Eye (tissue), 1 donor: Measurements from ENCODE around the gene CRAMP1.
A peak's percentile ranks its signal among the peaks of the same experiment; 100 is the strongest.

Experiments
- DNase-seq: peaks from one replicate; pipeline ENCODE4 v3.0.0-alpha.2; 2015

CRAMP1 gene

DNA sequence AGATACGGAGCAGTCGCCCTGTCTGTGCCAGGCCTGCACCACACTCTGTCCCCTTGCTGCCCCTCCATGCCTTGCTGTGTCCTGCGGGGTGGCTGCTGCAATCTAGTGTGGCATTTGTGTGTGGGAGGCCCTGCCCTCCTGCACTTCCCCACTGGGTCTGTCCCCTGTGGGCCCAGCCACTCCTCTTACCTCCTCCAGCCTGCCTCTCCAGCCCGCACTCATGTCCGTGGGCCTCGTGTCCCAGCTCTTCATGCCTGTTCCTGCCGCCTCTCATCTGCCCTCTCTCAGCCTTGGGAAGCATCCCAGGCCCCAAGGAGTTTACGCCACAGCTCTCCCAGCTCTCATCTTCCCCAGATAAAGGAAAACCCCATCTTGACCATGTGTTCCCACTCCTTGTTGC, 26.6 kb downstream of the CRAMP1 start:
- no peak for DNase-seq

DNA sequence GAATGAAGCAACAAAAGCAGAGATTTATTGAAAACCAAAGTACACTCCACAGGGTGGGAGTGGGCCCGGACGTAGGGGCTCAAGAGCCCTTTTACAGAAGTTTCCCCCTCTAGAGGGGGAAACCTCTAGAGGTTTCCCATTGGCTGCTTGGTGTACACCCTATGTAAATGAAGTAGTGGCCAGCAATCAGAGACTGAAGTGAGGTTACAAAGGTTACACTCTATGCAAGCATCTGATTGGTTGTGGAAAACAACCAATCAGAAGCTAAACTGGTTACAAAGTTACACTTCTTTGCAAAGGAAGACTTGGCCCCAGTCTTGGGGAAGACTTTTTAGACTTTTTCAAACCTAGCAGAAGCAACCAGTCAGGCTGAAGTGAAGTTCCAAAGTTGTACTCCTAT, 27.1 kb downstream of the CRAMP1 start:
- DNase-seq = no peak

DNA sequence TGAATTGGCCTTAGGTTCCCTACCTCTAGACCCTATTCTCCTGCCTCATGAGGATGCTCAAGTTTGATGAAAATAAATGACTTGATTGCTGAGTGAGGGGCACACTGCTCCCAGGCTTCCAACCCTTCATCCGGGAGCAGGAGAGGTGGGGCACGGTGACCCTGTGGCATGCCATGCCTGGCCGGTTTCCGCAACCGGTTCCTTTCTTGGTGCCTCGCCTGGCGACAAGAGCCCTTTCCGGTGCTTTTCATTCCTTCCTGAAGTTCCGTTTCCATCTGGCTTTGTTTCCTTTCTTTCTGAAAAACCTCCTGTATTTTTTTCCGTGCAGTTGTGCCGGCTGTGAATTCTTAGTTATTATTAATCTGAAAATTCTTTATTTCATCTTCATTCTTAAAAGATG, 27.7 kb downstream of the CRAMP1 start:
- no peak for DNase-seq

DNA sequence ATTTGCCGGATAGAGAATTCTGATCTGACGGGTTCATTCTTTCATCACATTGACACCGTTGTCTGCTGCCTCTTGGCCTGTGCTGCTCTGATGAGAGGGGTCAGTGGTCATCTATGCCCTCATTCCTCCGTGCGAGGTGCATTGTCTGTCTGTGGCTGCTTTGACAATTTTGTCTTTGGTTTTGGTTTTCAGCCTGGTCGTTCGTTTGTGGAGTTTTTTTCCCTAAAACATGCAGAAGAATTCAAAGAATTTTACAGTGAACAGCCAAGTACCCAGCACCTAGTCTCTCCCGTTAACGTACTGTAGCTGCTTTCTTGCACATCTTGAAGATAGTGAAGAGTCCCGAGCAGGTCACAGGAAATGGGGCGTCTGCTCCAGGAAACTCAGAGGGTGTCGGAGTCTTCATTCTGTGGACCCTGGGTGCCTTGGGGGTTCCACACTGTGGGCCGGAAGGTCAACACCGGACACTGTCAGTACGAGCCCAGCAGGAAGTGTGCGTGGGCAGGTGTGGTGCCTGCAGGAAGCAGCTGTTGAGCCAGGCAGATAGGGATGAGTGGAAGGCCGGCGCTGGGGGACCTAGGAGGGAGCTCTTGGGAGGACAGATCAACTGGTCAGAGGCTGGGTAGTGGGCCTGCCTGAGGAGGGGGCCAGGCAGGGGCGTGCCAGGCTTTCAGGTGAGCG, 28.2 kb downstream of the CRAMP1 start:
- no peak for DNase-seq

DNA sequence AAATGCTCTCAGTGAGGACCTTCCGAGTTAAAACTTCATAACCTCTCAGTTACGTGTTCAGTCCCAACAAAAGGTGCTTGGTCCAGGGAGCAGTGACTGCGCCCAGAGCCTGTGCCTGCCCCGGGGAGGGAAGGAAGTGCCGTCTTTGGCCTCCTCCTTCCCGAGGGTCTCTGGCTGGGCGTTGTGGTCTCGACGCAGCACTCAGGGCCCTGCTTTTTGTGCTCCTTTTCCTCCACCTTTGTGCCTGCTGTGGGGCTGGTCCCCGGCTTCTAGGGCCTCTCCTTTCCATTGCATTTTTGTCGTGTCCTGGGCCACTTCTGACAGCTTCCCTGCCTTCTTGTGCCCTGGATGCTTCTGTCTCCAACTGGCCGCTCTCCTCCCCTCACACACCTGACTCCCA, 29.1 kb downstream of the CRAMP1 start:
- DNase-seq = no peak

DNA sequence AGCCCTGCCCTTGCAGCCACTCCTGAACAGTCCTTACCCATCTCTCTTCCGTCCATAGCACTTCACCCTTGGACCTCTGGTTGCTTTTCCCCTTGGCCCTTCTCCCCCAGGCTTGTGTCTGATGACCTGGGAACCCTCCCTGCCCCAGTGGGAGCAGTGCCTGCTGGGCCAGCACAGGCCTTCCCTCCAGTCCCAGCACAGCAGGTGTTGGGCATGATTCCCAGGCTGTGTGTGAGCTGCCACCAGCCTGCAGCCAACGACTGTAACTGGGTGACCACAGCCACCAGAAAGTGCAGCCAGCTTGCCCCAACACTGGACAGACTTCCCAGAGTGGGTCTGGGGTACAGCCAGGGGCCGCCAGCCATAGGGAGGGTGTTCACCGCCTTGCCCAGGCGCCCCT, 30.0 kb downstream of the CRAMP1 start:
- no peak for DNase-seq

DNA sequence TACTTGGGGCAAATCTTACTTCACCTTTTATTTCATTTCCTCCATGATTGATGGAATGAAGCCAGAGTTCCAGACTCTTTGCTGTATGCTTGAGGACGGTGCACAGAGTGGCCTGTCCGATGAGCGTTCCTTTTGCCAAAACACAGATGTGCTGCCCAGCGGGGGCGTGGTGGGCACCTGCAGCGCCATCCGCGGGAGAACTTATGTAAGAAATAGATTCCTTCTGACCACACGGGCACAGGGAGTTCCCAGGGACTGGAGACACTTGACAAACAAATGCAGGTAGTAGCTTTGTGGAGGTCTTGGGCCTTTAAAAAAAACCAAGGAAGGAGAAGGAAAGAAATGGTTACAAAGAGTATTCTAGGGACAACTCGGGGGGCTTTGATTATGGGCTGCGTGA, 30.6 kb downstream of the CRAMP1 start:
- no peak for DNase-seq

DNA sequence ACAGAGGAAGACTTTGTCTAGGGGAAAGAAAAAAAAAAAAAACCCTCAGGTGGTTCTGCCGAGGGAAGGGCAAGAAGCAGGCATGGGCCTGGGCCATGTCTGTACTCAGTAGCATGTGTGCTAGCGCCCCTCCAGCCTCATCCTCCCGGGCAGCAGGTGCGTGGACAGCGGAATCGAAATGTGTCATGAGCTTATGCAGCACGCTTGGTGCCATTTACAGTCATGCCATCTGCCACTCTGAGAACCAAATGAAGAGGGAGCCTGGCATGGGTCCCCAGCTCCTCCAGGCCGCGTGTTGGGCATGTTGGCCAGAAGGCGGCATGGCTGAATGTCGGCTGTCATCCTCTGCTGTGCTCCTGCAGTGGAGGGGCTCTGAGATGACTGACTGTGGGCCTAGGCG, 31.4 kb downstream of the CRAMP1 start:
- DNase-seq = no peak

DNA sequence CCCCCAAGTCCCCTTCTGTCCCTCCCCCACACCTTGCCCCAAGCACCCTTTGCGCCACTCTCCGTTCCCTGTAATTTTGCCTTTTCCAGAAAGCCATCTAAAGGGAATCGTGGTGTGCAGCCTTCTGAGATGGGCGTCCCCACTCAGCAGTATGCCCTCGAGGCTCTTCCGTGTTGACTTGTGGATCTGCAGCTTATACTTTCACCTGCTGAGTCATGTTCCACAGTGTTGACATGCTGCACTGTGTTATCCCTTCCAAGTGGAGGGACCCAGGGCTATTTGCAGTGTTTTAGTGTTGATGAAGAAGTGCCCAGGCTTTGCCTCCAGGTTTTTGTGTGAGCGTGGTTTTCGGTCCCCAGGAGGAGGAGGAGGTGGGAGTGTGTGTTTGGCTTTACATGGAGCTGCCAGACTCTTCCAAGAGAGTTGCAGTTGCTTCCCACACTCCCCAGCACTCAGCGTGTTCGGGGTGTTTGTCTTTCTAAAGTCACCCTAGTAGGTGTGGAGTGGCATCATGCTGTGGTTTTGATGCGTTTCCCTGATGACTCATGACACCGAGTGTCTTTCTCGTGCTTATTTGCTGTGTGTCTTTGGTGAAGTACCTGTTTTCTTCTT, 33.9 kb downstream of the CRAMP1 start:
- DNase-seq = peak; percentile 3

DNA sequence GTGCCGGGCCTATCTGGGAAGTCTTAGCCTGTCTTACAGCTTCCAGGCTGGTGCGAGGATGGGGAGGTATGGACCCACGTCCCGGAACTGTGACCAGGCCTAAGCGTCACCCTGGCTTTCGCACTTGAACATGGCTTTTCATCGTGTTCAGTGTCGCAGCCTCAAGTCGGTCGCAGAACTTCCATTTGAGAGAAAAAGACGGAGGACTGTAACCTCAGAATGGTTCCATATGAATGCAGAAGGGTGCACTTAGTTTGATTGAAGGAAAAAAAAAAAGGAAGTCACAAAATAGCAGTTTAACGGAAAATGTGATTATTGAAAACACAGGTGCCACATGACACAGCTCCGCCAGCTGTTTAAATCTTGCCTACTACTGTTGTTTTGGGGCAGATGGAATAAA, 35.7 kb downstream of the CRAMP1 start:
- DNase-seq = no peak

DNA sequence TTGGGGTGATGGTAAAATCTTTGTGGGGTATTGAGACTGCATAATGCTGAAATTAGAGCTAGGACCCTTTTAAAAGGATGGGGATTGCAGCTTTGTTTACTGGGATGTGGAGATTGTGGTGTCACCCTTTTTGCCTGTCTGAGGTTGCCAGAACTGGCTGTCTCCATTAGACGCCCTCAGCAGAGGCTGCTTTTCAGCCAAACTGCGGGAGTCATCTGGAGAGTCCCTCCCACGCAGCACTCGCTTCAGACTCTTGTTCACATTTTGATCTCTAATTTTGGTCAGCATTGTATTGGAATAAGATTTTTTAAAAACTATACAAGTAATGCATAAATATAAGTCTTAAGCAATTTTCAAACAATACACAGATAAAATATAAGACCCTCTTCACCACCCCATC, 38.0 kb downstream of the CRAMP1 start:
- no peak for DNase-seq

DNA sequence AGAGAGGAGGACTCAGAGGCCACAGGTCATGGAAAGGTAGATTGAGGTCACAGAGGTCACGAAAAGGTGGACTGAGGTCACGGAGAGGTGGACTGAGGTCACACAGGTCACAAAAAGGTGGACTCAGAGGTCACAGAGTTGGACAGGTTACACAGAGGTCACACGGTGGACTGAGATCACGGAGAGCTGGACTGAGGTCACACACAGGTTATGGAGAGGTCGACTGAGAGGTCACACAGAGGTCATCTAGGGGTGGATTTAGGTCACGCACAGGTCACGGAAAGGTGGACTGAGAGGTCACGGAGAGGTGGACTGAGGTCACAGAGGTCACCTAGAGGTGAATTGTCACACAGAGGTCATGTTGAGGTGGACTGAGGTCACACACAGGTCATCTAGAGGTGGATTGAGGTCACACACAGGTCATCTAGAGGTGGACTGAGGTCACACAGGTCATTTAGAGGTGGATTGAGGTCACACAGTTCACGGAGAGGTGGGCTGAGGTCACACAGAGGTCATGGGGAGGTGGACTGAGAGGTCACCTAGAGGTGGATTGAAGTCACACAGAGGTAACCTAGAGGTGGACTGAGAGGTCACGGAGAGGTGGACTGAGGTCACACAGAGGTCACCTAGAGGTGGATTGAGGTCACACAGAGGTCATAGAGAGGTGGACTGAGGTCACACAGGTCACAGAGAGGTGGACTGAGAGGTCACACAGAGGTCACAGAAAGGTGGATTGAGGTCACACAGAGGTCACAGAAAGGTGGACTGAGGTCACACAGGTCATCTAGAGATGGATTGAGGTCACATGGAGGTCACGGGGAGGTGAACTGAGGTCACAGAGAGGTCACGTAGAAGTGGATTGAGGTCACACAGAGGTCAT, 39.2 kb downstream of the CRAMP1 start:
- DNase-seq = peak; percentile 90

DNA sequence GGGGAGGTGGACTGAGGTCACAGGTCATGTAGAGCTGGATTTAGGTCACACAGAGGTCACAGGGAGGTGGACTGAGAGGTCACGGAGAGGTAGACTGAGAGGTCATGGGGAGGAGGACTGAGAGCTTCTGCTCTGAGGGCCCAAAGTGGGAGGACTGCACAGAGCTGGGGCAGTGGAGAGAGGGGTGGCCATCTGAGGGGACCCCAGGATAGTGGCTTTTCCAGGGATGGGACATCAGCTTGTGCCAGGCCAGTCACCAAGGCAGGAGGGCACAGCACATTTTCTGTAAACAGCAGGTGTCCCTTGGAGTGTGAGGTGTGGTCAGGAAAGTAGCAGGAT, 39.8 kb downstream of the CRAMP1 start:
- no peak for DNase-seq

DNA sequence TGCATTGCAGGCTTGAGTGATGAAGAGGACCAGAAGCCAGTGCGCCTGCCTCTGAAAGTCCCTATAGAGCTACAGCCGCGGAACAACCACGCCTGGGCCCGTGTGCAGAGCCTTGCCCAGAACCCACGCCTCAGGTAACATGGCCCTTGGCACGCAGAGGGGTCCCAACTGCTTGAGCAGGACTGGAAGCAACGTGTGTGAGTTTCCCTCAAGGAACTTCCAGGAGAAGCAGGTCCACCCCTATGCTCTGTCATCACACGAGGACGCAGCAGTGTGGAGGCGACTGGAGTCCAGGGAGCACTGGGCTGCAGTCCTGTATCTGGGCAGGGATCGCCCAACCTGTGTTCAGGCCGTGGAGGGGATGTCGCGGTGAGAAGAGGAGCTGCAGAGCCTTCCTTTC, 40.9 kb downstream of the CRAMP1 start:
- no peak for DNase-seq

DNA sequence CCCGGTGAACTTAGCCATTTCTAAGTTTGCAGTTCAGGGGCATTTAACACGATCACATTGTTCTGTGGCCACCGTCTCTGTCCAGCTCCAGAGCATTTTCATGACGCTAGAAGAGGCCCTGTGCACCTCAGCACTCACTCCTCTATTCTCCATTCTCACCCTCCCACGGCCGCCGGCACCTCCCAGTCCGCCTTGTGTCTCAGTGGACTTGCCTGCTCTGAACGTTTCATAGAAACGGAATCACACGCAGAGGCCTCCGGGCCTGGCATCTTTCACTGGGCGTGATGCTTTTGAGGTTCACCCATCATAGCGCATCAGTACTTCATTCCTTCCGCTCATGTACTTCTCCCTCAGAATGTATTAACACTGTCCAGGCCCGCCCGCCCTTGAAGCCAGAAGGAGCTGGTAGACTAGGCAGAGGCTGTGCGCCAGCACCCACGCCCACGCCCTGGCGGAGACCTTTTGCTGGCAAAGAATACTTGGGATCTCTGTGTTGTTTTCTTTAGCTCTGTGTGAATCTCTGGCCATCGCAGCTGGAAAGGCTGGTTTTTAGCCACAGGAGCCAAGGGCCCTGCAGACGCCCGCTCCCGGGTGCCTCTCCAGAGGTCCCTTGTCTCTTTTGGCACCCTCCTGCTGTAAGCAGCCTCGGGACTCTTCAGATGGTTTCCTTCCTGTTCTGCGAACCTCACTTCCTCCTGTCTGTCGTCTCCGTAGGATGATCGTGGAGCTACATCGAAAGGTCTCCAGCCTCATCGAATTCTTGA, 42.5 kb downstream of the CRAMP1 start:
- DNase-seq = no peak

DNA sequence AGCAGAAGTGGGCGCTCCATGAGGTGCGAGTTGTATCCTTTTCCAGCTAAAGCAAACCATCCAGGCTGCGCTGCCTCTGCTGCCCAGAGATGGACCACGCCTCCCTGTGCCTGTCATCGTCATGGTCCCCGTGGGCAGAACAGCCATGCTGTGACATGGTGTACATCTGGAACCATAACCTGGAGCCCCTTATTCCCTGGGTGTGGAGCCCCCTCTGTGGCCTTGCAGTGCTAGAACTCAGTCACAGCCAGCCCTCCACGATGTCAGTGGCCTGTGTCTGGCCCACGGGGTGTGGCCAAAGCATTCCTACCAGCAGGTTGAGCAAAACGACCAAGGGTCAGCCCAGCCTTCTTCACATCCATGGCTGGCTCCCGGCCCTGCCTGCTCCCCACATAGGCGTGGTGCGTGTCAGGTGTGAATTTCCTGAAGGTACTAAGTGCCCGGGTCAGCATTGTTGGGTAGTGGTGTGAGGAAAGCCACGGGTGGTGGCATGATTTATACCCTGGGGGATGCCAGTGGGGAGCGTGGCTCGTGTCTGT, 43.2 kb downstream of the CRAMP1 start:
- DNase-seq = no peak

DNA sequence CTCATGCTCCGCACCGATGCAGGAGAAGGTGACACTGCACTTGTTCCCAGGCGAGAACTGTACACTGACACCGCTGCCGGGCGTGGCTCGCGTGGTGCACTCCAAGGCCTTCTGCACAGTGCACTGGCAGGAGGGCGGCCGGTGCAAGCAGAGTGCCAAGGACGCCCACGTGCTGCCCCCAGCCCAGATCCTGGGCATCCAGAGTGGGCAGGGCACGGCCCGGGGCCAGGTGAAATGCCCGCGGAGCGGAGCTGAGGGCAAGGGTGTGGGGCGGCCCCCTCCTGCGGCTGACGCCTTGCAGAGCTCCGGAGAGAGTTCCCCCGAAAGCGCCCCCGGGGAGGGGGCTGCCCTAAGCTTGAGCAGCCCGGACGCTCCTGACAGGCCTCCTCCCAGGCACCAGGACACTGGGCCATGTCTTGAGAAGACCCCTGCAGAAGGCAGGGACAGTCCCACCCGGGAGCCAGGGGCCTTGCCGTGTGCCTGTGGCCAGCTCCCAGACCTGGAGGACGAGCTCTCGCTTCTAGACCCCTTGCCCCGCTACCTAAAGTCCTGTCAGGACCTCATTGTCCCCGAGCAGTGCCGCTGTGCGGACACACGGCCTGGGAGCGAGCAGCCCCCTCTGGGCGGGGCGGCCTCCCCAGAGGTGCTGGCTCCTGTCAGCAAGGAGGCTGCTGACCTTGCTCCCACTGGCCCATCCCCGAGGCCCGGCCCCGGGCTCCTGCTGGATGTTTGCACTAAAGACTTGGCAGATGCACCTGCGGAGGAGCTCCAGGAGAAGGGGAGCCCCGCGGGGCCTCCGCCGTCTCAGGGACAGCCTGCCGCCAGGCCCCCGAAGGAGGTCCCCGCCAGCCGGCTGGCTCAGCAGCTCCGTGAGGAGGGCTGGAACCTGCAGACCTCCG, 44.0 kb downstream of the CRAMP1 start:
- no peak for DNase-seq

DNA sequence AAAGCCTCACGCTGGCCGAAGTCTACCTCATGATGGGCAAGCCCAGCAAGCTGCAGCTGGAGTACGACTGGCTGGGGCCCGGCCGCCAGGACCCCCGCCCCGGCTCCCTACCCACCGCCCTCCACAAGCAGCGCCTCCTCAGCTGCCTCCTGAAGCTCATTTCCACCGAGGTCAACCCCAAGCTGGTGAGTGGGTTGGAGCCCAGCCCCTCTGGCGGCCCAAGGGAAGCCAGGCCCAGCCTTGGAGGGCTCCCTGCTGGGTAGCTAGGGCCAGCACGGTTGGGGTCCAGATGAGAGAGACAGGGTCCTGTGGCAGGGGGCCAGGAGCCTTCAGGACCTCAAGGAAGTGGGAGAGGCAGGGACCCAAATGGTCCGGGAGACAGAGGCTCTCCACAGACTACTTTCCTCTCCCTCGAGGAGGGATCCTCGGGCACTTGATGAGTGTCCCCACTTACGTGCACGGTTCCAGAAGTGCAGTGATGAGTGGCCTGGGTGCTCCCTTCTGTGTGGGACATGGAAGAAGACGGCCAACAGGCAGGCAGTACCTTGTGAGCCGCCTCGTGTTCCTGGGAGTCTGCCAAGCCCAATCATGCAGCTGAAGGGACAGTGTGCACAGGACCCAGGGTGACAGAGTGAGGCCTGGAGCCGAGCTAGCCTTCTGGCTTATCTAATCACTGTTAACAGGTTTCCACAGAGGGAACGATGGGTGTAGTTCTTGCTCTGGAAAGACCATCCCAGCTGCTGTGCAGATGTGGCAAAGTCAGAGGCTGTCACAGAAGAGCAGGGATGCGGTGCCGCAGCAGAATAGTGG, 44.9 kb downstream of the CRAMP1 start:
- no peak for DNase-seq

DNA sequence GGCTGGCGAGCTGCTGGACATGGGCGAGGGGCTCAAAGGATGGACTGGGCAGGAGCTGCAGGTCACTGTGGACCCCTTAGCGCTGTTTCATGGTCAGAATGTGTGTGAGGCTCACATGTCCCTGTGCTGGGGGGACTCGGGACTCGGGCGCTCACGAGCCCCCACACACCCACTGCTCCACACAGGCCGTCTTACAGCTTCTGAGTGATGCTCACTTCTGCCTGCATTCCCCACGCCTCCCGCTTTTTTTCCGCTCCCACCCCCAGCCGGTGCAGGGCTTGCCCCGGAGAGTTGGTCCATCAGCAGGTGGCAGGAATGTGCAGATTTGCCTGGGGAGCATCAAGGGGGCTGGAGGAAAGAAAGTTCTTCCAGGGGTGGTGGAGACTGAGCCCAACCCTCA, 45.7 kb downstream of the CRAMP1 start:
- DNase-seq = no peak

DNA sequence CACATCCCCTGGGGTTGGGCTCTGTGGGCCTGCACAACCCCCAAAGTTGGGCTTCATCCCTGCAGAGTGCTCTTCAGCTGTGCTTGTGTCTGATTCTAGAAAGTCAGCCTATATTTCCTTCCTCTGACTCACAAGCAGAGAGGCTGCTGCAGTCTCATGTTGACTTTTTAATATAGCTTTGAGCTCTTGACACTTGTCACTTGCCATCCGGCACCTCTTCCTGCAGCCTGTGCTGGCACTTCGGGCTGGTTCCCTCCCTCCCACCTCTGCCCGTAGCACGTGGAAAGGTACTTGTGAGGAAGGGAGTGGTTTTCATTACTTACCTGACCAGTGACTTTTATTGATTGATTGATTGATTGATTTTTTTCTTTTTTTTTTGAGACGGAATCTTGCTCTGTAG, 46.9 kb downstream of the CRAMP1 start:
- no peak for DNase-seq

DNA sequence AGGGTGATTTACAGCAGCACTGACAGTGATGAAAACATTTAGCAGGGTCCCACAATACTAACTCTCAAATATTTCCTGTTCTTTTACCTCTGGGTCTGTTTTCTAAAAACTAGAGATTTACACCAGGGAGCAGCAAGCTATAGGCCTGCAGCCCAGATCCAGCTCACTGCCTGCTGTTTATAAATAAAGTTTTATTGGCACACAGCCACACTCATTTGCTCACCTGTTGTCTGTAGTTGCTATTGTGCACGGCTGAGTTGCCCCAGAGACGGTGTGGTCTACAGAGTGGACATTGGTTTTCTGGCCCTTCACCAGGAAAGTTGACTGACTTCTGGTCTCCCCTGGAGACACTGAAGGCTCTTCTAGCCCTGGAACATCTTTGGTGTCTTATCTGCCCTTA, 49.7 kb downstream of the CRAMP1 start:
- no peak for DNase-seq
